ENCODE results near the gene GDF10. TPM values are rescaled to one million over a fixed set of nuclear protein-coding genes. Genes with fewer than 3 reads are reported as not detected.

GDF10 gene
- total and polyA plus RNA-seq, 2 of the 8 experiments (the other 6 are each of a cell fraction or from before 2014, with no cell fraction given): 0.19 to 0.32 TPM

GRCh38 chr10:47253030-47253637, 46.9 kb upstream of the GDF10 start (continued):
- TF ChIP-seq CHD7 (IDR thresholded peaks at IDR 0.05; ENCODE audit: insufficient replicate concordance, low read length) (no peak), KDM5A (IDR thresholded peaks at IDR 0.05; ENCODE audit: low read length) (no peak), EZH2 (IDR thresholded peaks at IDR 0.05; ENCODE audit: low read depth, low read length, severe bottlenecking) (no peak), SP1 (IDR thresholded peaks at IDR 0.05; ENCODE audit: low read depth, low read length) (no peak)
